Measurements from ENCODE around the gene BZW2. TPM values are rescaled to one million over a fixed set of nuclear protein-coding genes. Genes with fewer than 3 reads are reported as not detected.

Gene BZW2
- total RNA-seq, 1 experiment from 2014 or later: 80.9 TPM

GRCh38 chr7:16644157-16644556 lies 1.8 kb upstream of the BZW2 start:
- CTCF ChIA-PET: no interaction called here
- intact Hi-C loops (cut with micrococcal nuclease; ENCODE audit: unreplicated experiment) (no loop called here), in situ Hi-C loops (cut with HindIII; ENCODE audit: low pct_unique_long_range_greater_than_20kb, low sequenced_read_pairs) (no loop called here)
- Histone ChIP-seq H3K36me3 (ENCODE audit: control insufficient read depth, insufficient read depth, low read length) (no peaks in the 10 kb centered on the region; the same call in 1 of the 2 replicates), H3K27ac (ENCODE audit: low read length) (peak overlapping the region; percentile 93), H3K9me3 (ENCODE audit: control insufficient read depth, insufficient read depth, low read depth, low read length) (no peaks in the 10 kb centered on the region), H3K27me3 (ENCODE audit: control insufficient read depth, insufficient read depth, low read length) (no peaks in the 10 kb centered on the region), H3K4me3 (ENCODE audit: low read depth in 2 of 2, low read length in 2 of 2) (peak overlapping the region; percentile 76 to 95), H3K4me1 (ENCODE audit: control insufficient read depth, insufficient read depth, low read length) (peaks cover 34% of the 10 kb centered on the region)
- no TSS peak for BruUV-seq (replicated peaks)
- no peak for TF ChIP-seq TCF7L2 (IDR thresholded peaks at IDR 0.05; ENCODE audit: low read depth, low read length)
- ATAC-seq (no peak), DNase-seq (ENCODE audit: low read depth, low spot score) (no peak)
- POLR2A ChIA-PET: no interaction called here

GRCh38 chr7:16644636-16645592 lies 1.1 kb upstream of the BZW2 start:
- in situ Hi-C loops (cut with HindIII; ENCODE audit: low pct_unique_long_range_greater_than_20kb, low sequenced_read_pairs): no loop called here
- intact Hi-C loops (cut with micrococcal nuclease; ENCODE audit: unreplicated experiment): no loop called here
- CTCF ChIA-PET: interaction anchor here (1.0 kb wide), 1 partner anchor 224 kb away, joined by 4 read pairs; the partner anchor contains the start of gene CRPPA
- Histone ChIP-seq H3K27me3 (ENCODE audit: control insufficient read depth, insufficient read depth, low read length) (no peaks in the 10 kb centered on the region), H3K4me1 (ENCODE audit: control insufficient read depth, insufficient read depth, low read length) (peaks cover 38% of the 10 kb centered on the region), H3K4me3 (ENCODE audit: low read depth in 2 of 2, low read length in 2 of 2) (peak overlapping the region; percentile 76 to 95), H3K36me3 (ENCODE audit: control insufficient read depth, insufficient read depth, low read length) (no peaks in the 10 kb centered on the region; the same call in 1 of the 2 replicates), H3K9me3 (ENCODE audit: control insufficient read depth, insufficient read depth, low read depth, low read length) (no peaks in the 10 kb centered on the region), H3K27ac (ENCODE audit: low read length) (peak overlapping the region; percentile 93)
- ATAC-seq (peak; percentile 66), DNase-seq (ENCODE audit: low read depth, low spot score) (no peak)
- POLR2A ChIA-PET: interaction anchor here (0.7 kb wide), 1 partner anchor 47 kb away, joined by 4 read pairs; no protein-coding TSS in a partner anchor
- TF ChIP-seq, protein P1, sequence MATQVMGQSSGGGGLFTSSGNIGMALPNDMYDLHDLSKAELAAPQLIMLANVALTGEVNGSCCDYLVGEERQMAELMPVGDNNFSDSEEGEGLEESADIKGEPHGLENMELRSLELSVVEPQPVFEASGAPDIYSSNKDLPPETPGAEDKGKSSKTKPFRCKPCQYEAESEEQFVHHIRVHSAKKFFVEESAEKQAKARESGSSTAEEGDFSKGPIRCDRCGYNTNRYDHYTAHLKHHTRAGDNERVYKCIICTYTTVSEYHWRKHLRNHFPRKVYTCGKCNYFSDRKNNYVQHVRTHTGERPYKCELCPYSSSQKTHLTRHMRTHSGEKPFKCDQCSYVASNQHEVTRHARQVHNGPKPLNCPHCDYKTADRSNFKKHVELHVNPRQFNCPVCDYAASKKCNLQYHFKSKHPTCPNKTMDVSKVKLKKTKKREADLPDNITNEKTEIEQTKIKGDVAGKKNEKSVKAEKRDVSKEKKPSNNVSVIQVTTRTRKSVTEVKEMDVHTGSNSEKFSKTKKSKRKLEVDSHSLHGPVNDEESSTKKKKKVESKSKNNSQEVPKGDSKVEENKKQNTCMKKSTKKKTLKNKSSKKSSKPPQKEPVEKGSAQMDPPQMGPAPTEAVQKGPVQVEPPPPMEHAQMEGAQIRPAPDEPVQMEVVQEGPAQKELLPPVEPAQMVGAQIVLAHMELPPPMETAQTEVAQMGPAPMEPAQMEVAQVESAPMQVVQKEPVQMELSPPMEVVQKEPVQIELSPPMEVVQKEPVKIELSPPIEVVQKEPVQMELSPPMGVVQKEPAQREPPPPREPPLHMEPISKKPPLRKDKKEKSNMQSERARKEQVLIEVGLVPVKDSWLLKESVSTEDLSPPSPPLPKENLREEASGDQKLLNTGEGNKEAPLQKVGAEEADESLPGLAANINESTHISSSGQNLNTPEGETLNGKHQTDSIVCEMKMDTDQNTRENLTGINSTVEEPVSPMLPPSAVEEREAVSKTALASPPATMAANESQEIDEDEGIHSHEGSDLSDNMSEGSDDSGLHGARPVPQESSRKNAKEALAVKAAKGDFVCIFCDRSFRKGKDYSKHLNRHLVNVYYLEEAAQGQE (IDR thresholded peaks at IDR 0.05; ENCODE audit: insufficient read depth in 1 of 2, low read depth in 2 of 2, low read length in 1 of 2): no peak
- TF ChIP-seq, protein P2, sequence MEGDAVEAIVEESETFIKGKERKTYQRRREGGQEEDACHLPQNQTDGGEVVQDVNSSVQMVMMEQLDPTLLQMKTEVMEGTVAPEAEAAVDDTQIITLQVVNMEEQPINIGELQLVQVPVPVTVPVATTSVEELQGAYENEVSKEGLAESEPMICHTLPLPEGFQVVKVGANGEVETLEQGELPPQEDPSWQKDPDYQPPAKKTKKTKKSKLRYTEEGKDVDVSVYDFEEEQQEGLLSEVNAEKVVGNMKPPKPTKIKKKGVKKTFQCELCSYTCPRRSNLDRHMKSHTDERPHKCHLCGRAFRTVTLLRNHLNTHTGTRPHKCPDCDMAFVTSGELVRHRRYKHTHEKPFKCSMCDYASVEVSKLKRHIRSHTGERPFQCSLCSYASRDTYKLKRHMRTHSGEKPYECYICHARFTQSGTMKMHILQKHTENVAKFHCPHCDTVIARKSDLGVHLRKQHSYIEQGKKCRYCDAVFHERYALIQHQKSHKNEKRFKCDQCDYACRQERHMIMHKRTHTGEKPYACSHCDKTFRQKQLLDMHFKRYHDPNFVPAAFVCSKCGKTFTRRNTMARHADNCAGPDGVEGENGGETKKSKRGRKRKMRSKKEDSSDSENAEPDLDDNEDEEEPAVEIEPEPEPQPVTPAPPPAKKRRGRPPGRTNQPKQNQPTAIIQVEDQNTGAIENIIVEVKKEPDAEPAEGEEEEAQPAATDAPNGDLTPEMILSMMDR (IDR thresholded peaks at IDR 0.05): no peak
- TF ChIP-seq TCF7L2 (IDR thresholded peaks at IDR 0.05; ENCODE audit: low read depth, low read length) (no peak), POLR2AphosphoS5 (IDR thresholded peaks at IDR 0.05; ENCODE audit: low read depth, low read length) (no peak; the same call in 1 of the 2 replicates), SIN3A (IDR thresholded peaks at IDR 0.05; ENCODE audit: borderline replicate concordance, insufficient read depth, low read depth, low read length) (0 out of 2 replicates have a peak, but pooled peaks have one; percentile 44)
- BruUV-seq (replicated peaks): no TSS peak

Measured in Panc1 (cell line).